ENCODE results near the gene L3MBTL4. TPM values are rescaled to one million over a fixed set of nuclear protein-coding genes. Genes with fewer than 3 reads are reported as not detected.

L3MBTL4 gene
- total RNA-seq, 1 donor from 2014 or later = 0.59 TPM

DNA sequence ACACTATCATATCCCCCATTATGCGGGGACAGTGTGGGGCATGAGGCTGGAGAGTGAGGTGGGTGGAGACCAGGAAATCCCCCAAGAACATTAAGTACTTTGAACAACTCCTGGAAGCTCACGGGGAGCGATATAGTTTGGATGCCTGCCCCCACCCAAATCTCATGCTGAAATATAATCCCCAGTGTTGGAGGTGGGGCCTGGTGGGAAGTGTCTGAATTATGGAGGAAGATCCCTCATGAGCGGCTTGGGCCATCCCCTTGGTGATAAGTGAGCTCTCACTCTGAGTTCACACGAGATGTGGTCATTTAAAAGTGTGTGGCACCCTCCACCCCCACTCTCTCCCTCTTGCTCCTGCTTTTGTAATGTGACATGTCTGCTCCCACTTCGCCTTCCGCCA is 422.3 kb downstream of the L3MBTL4 start:
- no peaks in the 10 kb centered on the region for H3K4me1 Mint-ChIP-seq (ENCODE audit: unreplicated experiment)
- H3K27me3 Mint-ChIP-seq (ENCODE audit: unreplicated experiment) = peaks cover 2% of the 10 kb centered on the region
- DNase-seq (ENCODE audit: extremely low spot score, unreplicated experiment) = peak; percentile 48
- H3K4me3 Mint-ChIP-seq (ENCODE audit: unreplicated experiment) = no peak overlapping the region
- H3K9me3 Mint-ChIP-seq (ENCODE audit: unreplicated experiment) = peaks cover 3% of the 10 kb centered on the region
- TF ChIP-seq CTCF (IDR thresholded peaks at IDR 0.05) = no peak
- no peak overlapping the region for H3K27ac Mint-ChIP-seq (ENCODE audit: unreplicated experiment)
- H3K36me3 Mint-ChIP-seq (ENCODE audit: unreplicated experiment) = no peaks in the 10 kb centered on the region

GRCh38 chr18:5987249-5987648 is 427.5 kb downstream of the L3MBTL4 start:
- H3K4me3 Mint-ChIP-seq (ENCODE audit: unreplicated experiment) = no peak overlapping the region
- H3K27ac Mint-ChIP-seq (ENCODE audit: unreplicated experiment) = no peak overlapping the region
- no peaks in the 10 kb centered on the region for H3K36me3 Mint-ChIP-seq (ENCODE audit: unreplicated experiment)
- peak; percentile 57 for DNase-seq (ENCODE audit: extremely low spot score, unreplicated experiment)
- no peak for TF ChIP-seq CTCF (IDR thresholded peaks at IDR 0.05)
- H3K27me3 Mint-ChIP-seq (ENCODE audit: unreplicated experiment) = peaks cover 9% of the 10 kb centered on the region
- H3K9me3 Mint-ChIP-seq (ENCODE audit: unreplicated experiment) = peaks cover 3% of the 10 kb centered on the region
- no peaks in the 10 kb centered on the region for H3K4me1 Mint-ChIP-seq (ENCODE audit: unreplicated experiment)

DNA sequence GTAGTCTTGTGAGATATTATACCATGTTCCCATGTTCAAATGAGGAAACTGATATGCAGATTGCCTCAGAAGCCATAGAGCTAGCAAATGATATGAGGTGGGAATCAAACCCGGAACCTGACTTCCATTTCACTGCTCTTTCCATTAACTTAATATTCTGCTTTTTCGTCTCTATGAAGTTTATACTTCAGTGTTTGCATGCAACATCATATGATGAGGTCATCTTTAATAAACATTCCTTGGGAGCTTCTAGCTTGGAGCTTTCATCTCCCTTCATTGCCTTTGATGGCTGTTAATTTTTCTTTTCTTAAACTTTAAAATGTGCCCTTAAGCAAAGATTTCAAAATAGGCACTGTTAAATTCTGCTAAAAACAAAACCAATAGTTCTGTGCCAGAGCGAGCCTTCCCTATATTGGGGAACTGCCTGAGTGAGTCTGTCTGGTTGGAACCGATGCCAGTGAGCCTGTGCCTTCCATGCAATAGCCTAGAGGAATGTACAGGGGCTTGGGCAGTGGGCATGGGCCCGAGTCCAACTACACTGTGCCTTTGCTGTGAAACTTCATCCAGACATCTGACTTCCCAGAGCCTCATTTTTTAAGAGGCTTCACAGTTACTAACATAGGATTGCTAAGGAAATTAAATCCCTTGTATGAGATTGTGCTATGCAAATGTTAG is 428.3 kb downstream of the L3MBTL4 start:
- no peak for DNase-seq (ENCODE audit: extremely low spot score, unreplicated experiment)
- Mint-ChIP-seq H3K27me3 (ENCODE audit: unreplicated experiment) (peaks cover 9% of the 10 kb centered on the region), H3K9me3 (ENCODE audit: unreplicated experiment) (peaks cover 3% of the 10 kb centered on the region), H3K27ac (ENCODE audit: unreplicated experiment) (no peak overlapping the region), H3K4me3 (ENCODE audit: unreplicated experiment) (no peak overlapping the region), H3K4me1 (ENCODE audit: unreplicated experiment) (no peaks in the 10 kb centered on the region), H3K36me3 (ENCODE audit: unreplicated experiment) (no peaks in the 10 kb centered on the region)
- TF ChIP-seq CTCF (IDR thresholded peaks at IDR 0.05) = no peak

DNA sequence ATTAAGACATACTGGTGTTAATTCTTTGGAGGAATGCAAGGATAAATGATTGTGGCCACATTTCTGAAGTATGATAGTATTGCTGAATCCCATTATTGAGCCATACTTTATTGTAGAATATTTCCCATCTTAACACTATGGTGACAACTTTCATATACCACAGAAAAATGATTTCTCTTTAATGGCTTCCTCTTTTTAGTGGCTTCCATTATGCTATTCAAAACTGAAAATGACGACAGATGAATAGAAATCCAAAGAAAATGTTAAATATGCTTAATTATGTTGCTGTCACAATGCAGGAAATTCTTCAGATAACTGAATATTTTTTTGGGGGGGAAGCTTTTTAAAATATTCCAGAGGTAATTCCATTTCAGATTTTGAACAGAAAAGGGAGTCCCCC is 430.5 kb downstream of the L3MBTL4 start:
- Mint-ChIP-seq H3K4me1 (ENCODE audit: unreplicated experiment) (no peaks in the 10 kb centered on the region), H3K27me3 (ENCODE audit: unreplicated experiment) (peaks cover 9% of the 10 kb centered on the region), H3K9me3 (ENCODE audit: unreplicated experiment) (no peaks in the 10 kb centered on the region), H3K27ac (ENCODE audit: unreplicated experiment) (no peak overlapping the region), H3K36me3 (ENCODE audit: unreplicated experiment) (no peaks in the 10 kb centered on the region), H3K4me3 (ENCODE audit: unreplicated experiment) (no peak overlapping the region)
- TF ChIP-seq CTCF (IDR thresholded peaks at IDR 0.05) = no peak
- DNase-seq (ENCODE audit: extremely low spot score, unreplicated experiment) = no peak

DNA sequence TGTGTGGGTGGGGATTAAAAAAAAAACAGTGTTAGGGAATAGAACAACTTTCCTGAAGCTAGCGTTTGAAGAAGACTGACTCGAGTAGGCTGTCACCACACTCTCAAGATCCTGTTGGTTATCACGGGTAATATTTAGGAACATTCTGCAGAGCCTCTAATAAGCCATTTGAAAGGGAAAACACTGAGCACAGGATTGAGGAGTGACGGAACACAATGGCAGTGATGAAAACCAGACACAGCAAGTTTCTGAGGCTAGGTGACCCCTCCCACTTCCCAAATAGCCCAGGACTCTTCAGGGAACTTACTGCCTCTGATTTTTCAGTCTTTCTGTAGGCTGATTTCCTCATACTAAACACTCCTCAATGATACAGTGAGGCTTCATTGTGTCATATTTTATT is 431.2 kb downstream of the L3MBTL4 start:
- no peak overlapping the region for H3K4me3 Mint-ChIP-seq (ENCODE audit: unreplicated experiment)
- H3K27ac Mint-ChIP-seq (ENCODE audit: unreplicated experiment) = no peak overlapping the region
- H3K36me3 Mint-ChIP-seq (ENCODE audit: unreplicated experiment) = no peaks in the 10 kb centered on the region
- H3K4me1 Mint-ChIP-seq (ENCODE audit: unreplicated experiment) = no peaks in the 10 kb centered on the region
- peaks cover 9% of the 10 kb centered on the region for H3K27me3 Mint-ChIP-seq (ENCODE audit: unreplicated experiment)
- no peak for DNase-seq (ENCODE audit: extremely low spot score, unreplicated experiment)
- H3K9me3 Mint-ChIP-seq (ENCODE audit: unreplicated experiment) = no peaks in the 10 kb centered on the region
- no peak for TF ChIP-seq CTCF (IDR thresholded peaks at IDR 0.05)
